Hepatocyte (in vitro differentiated cells): Measurements from ENCODE around the gene CCL28.

Experiments
- EZH2 ChIP-seq: fragments of 200-600 bp; sonication (generic); IDR thresholded peaks from 2 replicates; pipeline ENCODE4 v1.6.1; 2016; ENCODE audit warnings: antibody characterized with exemption, mild to moderate bottlenecking, borderline replicate concordance
- TF ChIP-seq, protein P1 (sequence below): fragments of 200-600 bp; sonication (generic); IDR thresholded peaks from 2 replicates; pipeline ENCODE4 v1.5.1; 2016; ENCODE audit warnings: antibody characterized with exemption, mild to moderate bottlenecking; ENCODE audit not compliant: poor library complexity

DNA sequence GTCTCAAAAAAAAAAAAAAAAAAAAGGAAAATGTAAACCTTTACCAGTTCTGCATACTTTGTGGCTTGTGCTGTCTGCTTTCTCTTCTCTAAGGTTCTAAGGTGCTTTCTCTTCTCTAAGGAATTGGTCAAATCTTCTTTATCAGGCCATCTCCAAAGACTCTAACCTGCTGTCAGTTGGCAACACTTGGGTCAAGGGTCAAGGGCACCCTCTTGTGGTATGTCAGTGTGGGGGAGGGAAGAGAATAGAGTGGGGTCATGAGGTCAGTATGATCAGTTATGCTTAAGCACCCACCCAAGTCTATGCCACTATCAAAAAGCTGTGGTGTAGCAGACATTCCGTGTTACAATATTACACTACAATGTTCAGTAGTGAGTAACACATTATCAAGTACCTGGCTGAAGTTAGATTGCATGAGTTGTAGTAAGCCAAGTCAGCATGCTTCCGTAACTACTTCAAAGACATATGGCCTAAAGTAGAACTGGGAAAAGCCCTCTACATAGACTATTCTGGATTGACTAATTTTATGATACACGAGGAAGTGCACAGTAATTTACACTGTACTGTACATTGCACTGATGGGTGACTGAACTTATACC, 25.0 kb upstream of the CCL28 start:
- TF ChIP-seq EZH2: no peak
- TF ChIP-seq, protein P1, sequence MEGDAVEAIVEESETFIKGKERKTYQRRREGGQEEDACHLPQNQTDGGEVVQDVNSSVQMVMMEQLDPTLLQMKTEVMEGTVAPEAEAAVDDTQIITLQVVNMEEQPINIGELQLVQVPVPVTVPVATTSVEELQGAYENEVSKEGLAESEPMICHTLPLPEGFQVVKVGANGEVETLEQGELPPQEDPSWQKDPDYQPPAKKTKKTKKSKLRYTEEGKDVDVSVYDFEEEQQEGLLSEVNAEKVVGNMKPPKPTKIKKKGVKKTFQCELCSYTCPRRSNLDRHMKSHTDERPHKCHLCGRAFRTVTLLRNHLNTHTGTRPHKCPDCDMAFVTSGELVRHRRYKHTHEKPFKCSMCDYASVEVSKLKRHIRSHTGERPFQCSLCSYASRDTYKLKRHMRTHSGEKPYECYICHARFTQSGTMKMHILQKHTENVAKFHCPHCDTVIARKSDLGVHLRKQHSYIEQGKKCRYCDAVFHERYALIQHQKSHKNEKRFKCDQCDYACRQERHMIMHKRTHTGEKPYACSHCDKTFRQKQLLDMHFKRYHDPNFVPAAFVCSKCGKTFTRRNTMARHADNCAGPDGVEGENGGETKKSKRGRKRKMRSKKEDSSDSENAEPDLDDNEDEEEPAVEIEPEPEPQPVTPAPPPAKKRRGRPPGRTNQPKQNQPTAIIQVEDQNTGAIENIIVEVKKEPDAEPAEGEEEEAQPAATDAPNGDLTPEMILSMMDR: no peak
